ENCODE data around the gene RHD.
A peak's percentile ranks its signal among the peaks of the same experiment; 100 is the strongest.
"Not testable (repeated sequence)": the region's sequence is repeated elsewhere in the genome, so short reads cannot be mapped to it uniquely, and the experiment has no call there.

RHD gene

GRCh38 chr1:25356848-25357247 lies 84.5 kb downstream of the RHD start:
- DNase-seq, result peak; percentile 47

- peak; percentile 89 for DNase-seq
These were observed 88.6 kb downstream of the RHD start for GRCh38 chr1:25360596-25361581.

- DNase-seq, result no peak
These were observed 89.6 kb downstream of the RHD start for GRCh38 chr1:25361901-25362300.

- not testable (repeated sequence) for DNase-seq
These were observed 90.6 kb downstream of the RHD start for GRCh38 chr1:25362634-25363559.

GRCh38 chr1:25369241-25369640 lies 96.9 kb downstream of the RHD start:
- DNase-seq, result no peak

- DNase-seq, result not testable (repeated sequence)
These were observed 97.5 kb downstream of the RHD start for GRCh38 chr1:25369691-25370271.

- DNase-seq, result peak; percentile 88
These were observed 99.4 kb downstream of the RHD start for GRCh38 chr1:25371757-25372156.

GRCh38 chr1:25378367-25378766 lies 106.1 kb downstream of the RHD start:
- DNase-seq, result not testable (repeated sequence)

All from fibroblast of skin of back (primary cell).